Peyer's patch (tissue), 4 donors: ENCODE results near the gene CYB5B. TPM values are rescaled to one million over a fixed set of nuclear protein-coding genes. Genes with fewer than 3 reads are reported as not detected.

Experiments
- DNase-seq, 3 donors: peaks; one replicate each; pipeline ENCODE4 v3.0.0-alpha.2; 2017 to 2019
- H3K27ac ChIP-seq, 4 donors: fragments of 200-600 bp; sonication (generic); one replicate each; pipeline ENCODE4 v1.5.1; 2016 to 2019
- H3K27me3 ChIP-seq, 2 donors: fragments of 200-600 bp; sonication (generic); one replicate each; pipeline ENCODE4 v1.5.1; 2019
- H3K36me3 ChIP-seq, 3 donors: fragments of 200-600 bp; sonication (generic); one replicate each; pipeline ENCODE4 v1.5.1; 2016 to 2019
- H3K4me1 ChIP-seq, 4 donors: fragments of 200-600 bp; sonication (generic); one replicate each; pipeline ENCODE4 v1.5.1; 2016 to 2019
- H3K4me3 ChIP-seq, 4 donors: fragments of 200-600 bp; sonication (generic); 1 replicate in 3 of 4; 2 replicates in 1 of 4; pipeline ENCODE4 v1.5.1; 2016 to 2019; ENCODE audit warnings: mild to moderate bottlenecking in 1 of 4
- H3K9me3 ChIP-seq, 4 donors: fragments of 200-600 bp; sonication (generic); one replicate each; pipeline ENCODE4 v1.5.1; 2016 to 2019; ENCODE audit warnings: mild to moderate bottlenecking in 1 of 4
- POLR2A ChIP-seq, 2 donors: fragments of 450-650 bp; IDR thresholded peaks; one replicate each; pipeline ENCODE4 v1.5.1; 2017; ENCODE audit warnings: antibody characterized with exemption in 2 of 2, mild to moderate bottlenecking in 2 of 2, moderate library complexity in 2 of 2
- total RNA-seq, 4 donors: library from RNA; depleted of rRNA; stranded (reverse); fragments of >200 nt; gene quantifications; one replicate each; pipeline ENCODE4 v1.1.0, GENCODE V29; 2016
- TF ChIP-seq, protein P1 (sequence below), 6 experiments: fragments of 450-650 bp in 4 of 6; fragments of 200-600 bp in 2 of 6; sonication (generic) in 1 of 6; IDR thresholded peaks; one replicate each; pipeline ENCODE4 v1.5.1; 2017 to 2019; ENCODE audit warnings: antibody characterized with exemption in 6 of 6, mild to moderate bottlenecking in 3 of 6, moderate library complexity in 1 of 6

Gene CYB5B
- total RNA-seq, 4 donors from 2014 or later, result 62.7 to 95.7 (median 65.7) TPM

DNA sequence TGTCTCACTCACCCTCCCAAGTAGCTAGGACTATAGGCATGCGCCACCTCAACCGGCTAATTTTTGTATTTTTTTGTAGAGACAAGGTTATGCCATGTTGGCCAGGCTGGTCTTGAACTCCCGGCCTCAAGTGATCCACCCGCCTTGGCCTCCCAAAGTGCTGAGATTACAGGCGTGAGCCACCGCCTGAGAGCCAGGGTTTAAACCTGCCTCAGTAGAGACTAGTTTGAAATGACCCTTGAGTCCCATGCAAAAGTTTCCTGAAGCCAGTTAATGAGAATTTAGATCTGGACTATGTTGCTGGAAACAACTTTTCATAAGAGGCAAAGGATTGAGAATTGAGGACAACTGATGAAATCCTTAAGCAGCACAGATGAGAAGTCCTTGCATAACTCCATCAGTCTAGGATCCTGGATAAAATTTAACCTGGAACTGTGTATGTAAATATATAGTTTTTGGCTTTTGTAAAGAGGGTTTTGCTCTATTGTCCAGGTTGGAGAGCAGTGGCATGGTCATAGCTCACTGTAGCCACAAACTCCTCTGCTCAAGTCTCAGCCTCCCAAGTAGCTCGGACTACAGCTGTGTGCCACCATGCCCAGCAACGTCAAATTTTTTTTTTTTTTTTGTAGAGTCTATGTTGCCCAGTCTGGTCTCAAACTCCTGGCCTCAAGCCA is 43.2 kb downstream of the CYB5B start:
- H3K27ac ChIP-seq, result no peak overlapping the region
- TF ChIP-seq, protein P1, sequence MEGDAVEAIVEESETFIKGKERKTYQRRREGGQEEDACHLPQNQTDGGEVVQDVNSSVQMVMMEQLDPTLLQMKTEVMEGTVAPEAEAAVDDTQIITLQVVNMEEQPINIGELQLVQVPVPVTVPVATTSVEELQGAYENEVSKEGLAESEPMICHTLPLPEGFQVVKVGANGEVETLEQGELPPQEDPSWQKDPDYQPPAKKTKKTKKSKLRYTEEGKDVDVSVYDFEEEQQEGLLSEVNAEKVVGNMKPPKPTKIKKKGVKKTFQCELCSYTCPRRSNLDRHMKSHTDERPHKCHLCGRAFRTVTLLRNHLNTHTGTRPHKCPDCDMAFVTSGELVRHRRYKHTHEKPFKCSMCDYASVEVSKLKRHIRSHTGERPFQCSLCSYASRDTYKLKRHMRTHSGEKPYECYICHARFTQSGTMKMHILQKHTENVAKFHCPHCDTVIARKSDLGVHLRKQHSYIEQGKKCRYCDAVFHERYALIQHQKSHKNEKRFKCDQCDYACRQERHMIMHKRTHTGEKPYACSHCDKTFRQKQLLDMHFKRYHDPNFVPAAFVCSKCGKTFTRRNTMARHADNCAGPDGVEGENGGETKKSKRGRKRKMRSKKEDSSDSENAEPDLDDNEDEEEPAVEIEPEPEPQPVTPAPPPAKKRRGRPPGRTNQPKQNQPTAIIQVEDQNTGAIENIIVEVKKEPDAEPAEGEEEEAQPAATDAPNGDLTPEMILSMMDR (IDR thresholded peaks at IDR 0.05), result no peak
- no peak for TF ChIP-seq POLR2A (IDR thresholded peaks at IDR 0.05)
- DNase-seq, result no peak
- H3K4me3 ChIP-seq, result no peak overlapping the region
- peaks cover 0 to 12% (median 0%) of the 10 kb centered on the region in 3 donors for H3K36me3 ChIP-seq
- H3K4me1 ChIP-seq, result peaks cover 0 to 22% (median 2%) of the 10 kb centered on the region in 4 donors
- H3K27me3 ChIP-seq, result no peaks in the 10 kb centered on the region
- no peaks in the 10 kb centered on the region for H3K9me3 ChIP-seq

DNA sequence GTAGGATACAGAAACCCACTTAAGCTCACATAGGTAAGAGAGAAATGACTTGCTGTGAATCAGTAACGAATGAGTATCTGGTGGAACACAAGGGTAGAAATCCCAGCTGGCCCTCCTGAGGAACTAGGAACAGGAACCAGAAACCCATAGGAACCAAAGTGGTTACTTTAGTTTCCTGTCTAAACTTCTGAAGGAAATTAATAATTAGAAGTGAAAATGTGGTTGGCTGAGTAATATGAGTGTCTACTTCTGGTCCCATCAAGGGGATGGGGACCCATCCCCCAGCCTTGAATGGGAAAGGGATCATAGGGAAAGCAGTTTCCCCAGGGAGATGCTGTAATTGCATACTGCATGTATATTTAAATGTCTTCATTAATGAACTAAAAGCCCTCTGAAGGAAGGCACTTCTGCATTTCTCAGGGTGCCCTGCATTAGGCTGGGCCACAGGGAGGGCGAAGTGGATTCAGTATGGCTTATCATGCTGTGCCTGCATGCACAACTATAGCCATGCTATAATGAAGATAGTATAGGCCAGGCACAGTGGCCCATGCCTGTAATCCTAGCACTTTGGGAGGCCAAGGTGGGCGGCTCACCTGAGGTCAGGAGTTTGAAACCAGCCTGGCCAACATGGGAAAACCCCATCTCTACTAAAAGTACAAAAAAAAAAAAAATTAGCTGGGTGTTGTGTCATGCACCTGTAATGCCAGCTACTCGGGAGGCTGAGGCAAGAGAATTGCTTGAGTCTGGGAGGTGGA is 45.6 kb downstream of the CYB5B start:
- DNase-seq, result no peak
- no peak overlapping the region for H3K4me3 ChIP-seq
- H3K27me3 ChIP-seq, result no peaks in the 10 kb centered on the region
- no peaks in the 10 kb centered on the region for H3K9me3 ChIP-seq
- TF ChIP-seq, protein P1 (IDR thresholded peaks at IDR 0.05), result no peak
- TF ChIP-seq POLR2A (IDR thresholded peaks at IDR 0.05), result no peak
- no peak overlapping the region for H3K27ac ChIP-seq
- peaks cover 0 to 6% (median 2%) of the 10 kb centered on the region in 4 donors for H3K4me1 ChIP-seq
- no peaks in the 10 kb centered on the region for H3K36me3 ChIP-seq

DNA sequence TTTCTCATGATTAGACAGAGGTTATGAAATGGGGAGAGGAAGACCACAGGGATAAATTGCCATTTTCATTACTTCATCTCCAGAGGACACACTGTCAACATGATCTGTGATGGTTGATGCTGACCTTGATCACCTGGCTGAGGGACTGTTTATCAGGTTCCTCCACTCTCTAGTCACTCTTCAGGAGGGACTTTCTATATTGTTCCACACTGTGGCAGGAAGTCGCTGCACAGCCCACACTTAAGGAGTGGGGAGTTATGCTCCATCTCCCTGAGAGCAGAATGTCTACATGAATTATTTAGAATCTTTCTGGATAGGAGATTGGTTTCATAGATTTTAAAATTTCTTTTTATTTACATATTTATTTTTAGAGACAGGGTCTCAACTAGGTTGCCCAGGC is 46.7 kb downstream of the CYB5B start:
- TF ChIP-seq, protein P1 (IDR thresholded peaks at IDR 0.05), result no peak
- TF ChIP-seq POLR2A (IDR thresholded peaks at IDR 0.05), result no peak
- no peak overlapping the region for H3K27ac ChIP-seq
- H3K27me3 ChIP-seq, result no peaks in the 10 kb centered on the region
- H3K4me3 ChIP-seq, result no peak overlapping the region
- no peak for DNase-seq
- H3K36me3 ChIP-seq, result no peaks in the 10 kb centered on the region
- H3K9me3 ChIP-seq, result no peaks in the 10 kb centered on the region
- peaks cover 0 to 5% (median 0%) of the 10 kb centered on the region in 4 donors for H3K4me1 ChIP-seq

DNA sequence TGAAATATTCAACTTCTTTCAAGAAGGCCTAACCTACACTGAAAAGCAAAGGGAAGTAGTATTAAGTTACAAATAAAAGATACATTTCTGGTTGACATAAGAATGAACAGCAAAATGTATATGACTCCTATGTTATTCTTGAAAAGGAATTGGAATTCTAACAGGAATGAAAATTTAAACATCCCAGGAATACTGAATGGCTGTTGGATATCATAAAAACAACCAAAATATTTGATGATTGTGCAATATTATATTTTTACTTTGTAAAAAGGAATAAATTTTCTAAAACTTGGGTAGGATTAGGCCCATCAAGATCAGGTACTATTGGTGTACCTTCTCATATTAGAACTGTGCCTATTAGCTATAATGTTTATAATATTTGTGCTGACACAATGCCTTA is 50.0 kb downstream of the CYB5B start:
- Histone ChIP-seq H3K4me3 (no peak overlapping the region), H3K36me3 (no peaks in the 10 kb centered on the region), H3K27me3 (no peaks in the 10 kb centered on the region), H3K27ac (no peak overlapping the region), H3K9me3 (no peaks in the 10 kb centered on the region), H3K4me1 (peaks cover 0 to 5% (median 0%) of the 10 kb centered on the region in 4 donors)
- no peak for DNase-seq
- TF ChIP-seq, protein P1 (IDR thresholded peaks at IDR 0.05), result no peak
- TF ChIP-seq POLR2A (IDR thresholded peaks at IDR 0.05), result no peak

DNA sequence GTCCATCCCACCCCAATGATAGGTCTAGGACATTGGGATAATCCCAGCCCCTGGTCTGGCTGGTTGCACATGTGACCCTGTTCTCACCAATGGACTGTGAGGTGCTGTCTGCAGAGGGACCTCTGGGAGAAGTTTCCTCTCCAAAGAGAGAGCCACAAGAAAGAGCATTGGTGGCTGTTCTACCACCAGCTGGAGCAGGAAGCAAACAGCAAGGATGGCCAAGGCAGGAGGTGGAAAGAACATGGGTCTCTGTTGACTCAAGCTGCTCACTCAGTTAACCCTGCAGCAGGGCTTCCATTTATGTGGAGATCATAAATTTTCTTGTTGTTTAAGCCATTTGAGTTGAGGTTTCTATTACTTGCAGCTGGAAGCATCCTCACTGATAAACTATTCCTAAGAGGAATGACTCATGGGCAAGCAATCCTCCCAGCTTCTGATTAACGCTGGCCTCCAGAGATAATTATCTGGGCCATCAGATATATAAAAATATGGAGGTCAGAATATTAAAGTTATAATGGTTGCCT is 52.6 kb downstream of the CYB5B start:
- no peaks in the 10 kb centered on the region for H3K9me3 ChIP-seq
- TF ChIP-seq POLR2A (IDR thresholded peaks at IDR 0.05), result no peak
- TF ChIP-seq, protein P1 (IDR thresholded peaks at IDR 0.05), result no peak
- H3K27me3 ChIP-seq, result no peaks in the 10 kb centered on the region
- H3K4me1 ChIP-seq, result no peaks in the 10 kb centered on the region
- no peak overlapping the region for H3K4me3 ChIP-seq
- no peak for DNase-seq
- no peak overlapping the region for H3K27ac ChIP-seq
- no peaks in the 10 kb centered on the region for H3K36me3 ChIP-seq
